Measurements from ENCODE around the gene ARHGEF28. TPM values are rescaled to one million over a fixed set of nuclear protein-coding genes. Genes with fewer than 3 reads are reported as not detected.

Gene ARHGEF28
- total RNA-seq, 2 donors from 2014 or later: 0.24 to 0.30 TPM

DNA sequence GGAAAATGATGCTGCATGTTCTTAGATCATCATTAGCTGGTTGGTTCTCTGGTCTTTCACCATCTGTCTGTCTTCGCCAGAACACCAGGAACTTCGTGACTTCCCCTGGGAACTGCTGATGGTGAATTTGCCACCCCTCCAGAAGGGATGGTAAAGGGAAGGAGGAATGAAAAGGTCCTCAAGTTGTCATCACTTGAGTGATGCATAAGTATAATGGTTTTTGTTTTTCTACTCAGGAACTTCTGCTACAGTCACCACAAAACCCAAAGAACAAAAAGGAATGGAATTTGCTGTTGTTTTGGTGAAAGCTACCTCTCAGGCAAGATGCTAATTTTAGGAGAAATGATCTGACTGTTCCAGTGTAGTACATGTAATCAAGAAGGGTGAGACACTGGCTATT lies 328.4 kb downstream of the ARHGEF28 start:
- Mint-ChIP-seq H3K27ac (no peak overlapping the region), H3K4me1 (ENCODE audit: low read depth) (no peaks in the 10 kb centered on the region), H3K27me3 (ENCODE audit: low read depth) (peaks cover 21% of the 10 kb centered on the region), H3K36me3 (ENCODE audit: insufficient read depth in 2 of 2) (no peaks in the 10 kb centered on the region), H3K9me3 (no peaks in the 10 kb centered on the region), H3K4me3 (no peak overlapping the region)
- no peak for DNase-seq
- ATAC-seq (replicated peaks in 1 of 2): no peak

DNA sequence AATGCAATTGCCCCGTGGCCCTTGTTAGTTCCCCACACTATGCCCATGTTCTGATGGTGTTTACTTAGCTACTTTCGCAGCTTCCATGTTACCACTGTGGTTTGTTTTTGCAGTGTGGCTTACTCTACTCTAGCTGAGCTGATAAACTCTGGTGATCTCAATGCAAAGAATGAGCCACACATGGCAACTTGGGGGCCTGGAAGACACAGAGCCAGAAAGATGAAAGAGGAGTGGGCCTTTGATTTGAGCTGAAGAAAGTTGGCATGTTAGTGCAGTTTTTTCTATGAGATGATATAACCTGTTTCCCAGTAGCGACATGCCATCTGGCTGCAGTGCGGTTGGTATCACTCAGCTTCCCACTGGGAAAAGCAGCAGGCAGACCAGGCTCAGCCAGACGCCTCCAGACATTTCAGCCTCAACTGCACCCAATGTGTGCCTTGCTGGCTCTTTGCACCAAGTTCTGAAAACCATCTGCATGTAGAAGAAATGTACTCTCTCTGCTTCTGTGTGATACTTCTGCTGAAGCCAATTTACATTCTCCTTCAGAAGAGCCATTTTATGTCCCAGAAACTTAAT lies 329.4 kb downstream of the ARHGEF28 start:
- Mint-ChIP-seq H3K36me3 (ENCODE audit: insufficient read depth in 2 of 2) (no peaks in the 10 kb centered on the region), H3K27ac (no peak overlapping the region), H3K4me1 (ENCODE audit: low read depth) (no peaks in the 10 kb centered on the region), H3K27me3 (ENCODE audit: low read depth) (peaks cover 25% of the 10 kb centered on the region), H3K9me3 (no peaks in the 10 kb centered on the region), H3K4me3 (no peak overlapping the region)
- ATAC-seq (replicated peaks in 1 of 2): no peak
- no peak for DNase-seq

DNA sequence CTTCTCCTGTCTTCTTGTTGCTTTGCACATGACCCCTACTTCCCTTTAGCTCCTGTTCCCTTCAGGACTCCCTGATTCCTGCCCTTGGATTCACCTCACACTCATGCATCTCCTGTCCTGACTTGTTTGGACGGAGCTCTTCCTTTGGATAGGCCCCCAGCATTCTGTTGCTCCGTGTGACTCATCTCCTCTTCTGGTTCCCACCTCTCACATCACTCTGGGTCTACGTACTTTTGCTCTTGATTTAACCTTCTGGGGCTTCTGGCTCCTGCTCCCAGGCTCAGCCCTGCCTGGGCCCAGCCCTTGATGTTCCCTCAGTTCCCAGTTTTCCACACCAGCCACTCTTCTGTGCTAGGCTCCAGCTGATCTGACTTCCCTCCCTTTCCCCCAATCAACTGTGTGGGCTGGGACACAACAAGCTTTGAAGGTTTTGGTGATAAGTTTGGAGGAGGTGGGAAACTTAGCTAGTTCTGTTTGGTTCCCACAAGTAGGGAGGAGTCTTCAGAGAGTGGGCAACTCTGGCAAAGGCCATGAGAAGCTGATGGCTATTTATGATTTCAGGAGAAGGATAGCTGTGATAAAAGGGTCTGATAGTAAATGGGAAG lies 331.5 kb downstream of the ARHGEF28 start:
- Mint-ChIP-seq H3K36me3 (ENCODE audit: insufficient read depth in 2 of 2) (no peaks in the 10 kb centered on the region), H3K4me3 (no peak overlapping the region), H3K27me3 (ENCODE audit: low read depth) (peaks cover 25% of the 10 kb centered on the region), H3K27ac (no peak overlapping the region), H3K9me3 (no peaks in the 10 kb centered on the region), H3K4me1 (ENCODE audit: low read depth) (no peaks in the 10 kb centered on the region)
- DNase-seq (no peak), ATAC-seq (replicated peaks in 1 of 2) (no peak)

DNA sequence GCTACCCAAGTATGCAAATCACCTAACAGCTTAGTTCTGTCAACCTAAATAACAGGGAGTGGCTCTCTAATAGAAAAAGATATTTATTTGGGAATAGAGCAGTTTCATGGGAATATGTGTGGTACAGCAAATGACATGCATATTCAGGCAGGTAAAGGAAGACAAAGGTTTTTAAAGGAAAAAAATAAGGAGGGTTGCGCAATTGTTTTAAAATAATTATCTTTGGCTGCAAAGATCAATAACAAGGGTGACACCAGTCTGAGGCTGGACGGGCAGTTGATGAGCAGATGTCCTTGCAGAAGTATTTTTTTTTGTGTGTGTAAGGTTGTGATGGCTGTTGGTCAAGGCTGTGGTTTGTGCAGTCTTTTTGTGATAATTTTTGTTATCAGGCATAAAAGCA lies 332.0 kb downstream of the ARHGEF28 start:
- Mint-ChIP-seq H3K27ac (no peak overlapping the region), H3K36me3 (ENCODE audit: insufficient read depth in 2 of 2) (no peaks in the 10 kb centered on the region), H3K4me3 (no peak overlapping the region), H3K27me3 (ENCODE audit: low read depth) (peaks cover 25% of the 10 kb centered on the region), H3K4me1 (ENCODE audit: low read depth) (no peaks in the 10 kb centered on the region), H3K9me3 (no peaks in the 10 kb centered on the region)
- no peak for DNase-seq
- no peak for ATAC-seq (replicated peaks in 1 of 2)

DNA sequence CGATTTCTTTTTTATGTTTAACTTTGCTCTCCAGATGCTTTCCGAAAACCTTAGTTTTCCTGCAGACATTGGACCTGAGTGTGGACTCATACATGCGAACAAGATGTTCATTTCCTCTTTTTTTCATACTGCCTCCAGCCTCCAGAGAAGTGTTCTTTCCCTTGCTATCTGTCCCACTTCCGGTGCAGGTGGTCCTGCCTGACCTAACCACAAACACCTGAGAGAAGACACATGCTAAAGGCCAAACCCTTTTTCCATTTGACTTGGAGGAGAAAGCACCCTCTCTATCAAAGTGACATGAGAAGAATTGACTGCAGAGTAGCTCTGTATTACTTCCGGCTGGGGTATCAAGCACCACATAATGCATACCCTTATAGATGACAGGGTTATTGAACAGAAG lies 334.0 kb downstream of the ARHGEF28 start:
- DNase-seq: no peak
- Mint-ChIP-seq H3K27ac (no peak overlapping the region), H3K4me3 (no peak overlapping the region), H3K4me1 (ENCODE audit: low read depth) (no peaks in the 10 kb centered on the region), H3K27me3 (ENCODE audit: low read depth) (peaks cover 32% of the 10 kb centered on the region), H3K9me3 (no peaks in the 10 kb centered on the region), H3K36me3 (ENCODE audit: insufficient read depth in 2 of 2) (no peaks in the 10 kb centered on the region)
- ATAC-seq (replicated peaks in 1 of 2): no peak

DNA sequence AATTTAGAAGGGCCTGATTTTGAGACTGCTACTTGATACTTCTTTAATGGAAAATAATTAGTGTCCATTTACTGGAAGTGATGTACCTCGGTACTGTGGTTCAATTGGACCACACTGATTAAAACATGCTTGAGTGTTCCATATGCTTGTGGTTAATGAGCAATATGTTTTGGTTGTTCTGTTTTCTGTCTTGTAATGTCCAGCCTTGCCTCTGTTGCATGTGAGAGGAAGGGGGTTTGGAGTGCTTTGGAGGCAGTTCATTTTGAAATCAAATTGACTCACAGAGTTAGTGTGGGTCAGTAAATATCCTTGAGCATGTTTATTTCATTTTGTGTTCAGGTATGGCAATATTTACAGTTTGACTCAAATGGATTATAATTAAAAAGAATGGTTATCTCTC lies 334.4 kb downstream of the ARHGEF28 start:
- no peaks in the 10 kb centered on the region for H3K4me1 Mint-ChIP-seq (ENCODE audit: low read depth)
- H3K9me3 Mint-ChIP-seq: no peaks in the 10 kb centered on the region
- no peak for ATAC-seq (replicated peaks in 1 of 2)
- no peak overlapping the region for H3K4me3 Mint-ChIP-seq
- DNase-seq: no peak
- peaks cover 32% of the 10 kb centered on the region for H3K27me3 Mint-ChIP-seq (ENCODE audit: low read depth)
- no peaks in the 10 kb centered on the region for H3K36me3 Mint-ChIP-seq (ENCODE audit: insufficient read depth in 2 of 2)
- no peak overlapping the region for H3K27ac Mint-ChIP-seq

DNA sequence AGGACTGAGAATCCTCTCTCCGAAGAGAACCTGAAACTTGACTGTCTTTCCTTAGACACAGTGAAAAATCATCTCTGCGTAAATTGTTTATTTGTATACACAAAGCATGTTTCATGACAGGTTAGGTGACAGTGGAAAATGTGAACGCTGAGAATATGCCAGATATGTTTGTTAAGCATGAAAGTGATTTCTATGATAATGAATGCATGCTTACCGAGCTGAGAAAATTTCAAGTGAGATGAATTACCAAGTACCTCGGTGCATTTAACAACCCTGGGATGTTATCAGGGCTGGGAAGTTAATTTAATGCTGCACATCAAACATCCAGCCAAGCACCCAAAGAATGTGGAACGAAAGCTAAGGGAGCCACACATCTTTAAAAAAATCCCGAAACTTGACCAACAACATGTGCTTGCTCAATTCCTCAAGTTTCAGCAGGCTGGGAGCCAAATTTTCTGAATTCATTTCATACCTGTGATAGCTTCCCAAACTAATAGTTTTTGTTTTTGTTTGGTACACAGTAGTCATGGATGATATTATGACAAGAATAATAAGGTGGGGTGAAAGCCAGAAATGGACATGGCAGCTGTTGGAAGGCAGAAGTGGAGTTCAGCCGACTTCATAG lies 336.9 kb downstream of the ARHGEF28 start:
- no peaks in the 10 kb centered on the region for H3K36me3 Mint-ChIP-seq (ENCODE audit: insufficient read depth in 2 of 2)
- peaks cover 25% of the 10 kb centered on the region for H3K27me3 Mint-ChIP-seq (ENCODE audit: low read depth)
- H3K27ac Mint-ChIP-seq: no peak overlapping the region
- ATAC-seq (replicated peaks in 1 of 2) (no peak), DNase-seq (no peak)
- no peaks in the 10 kb centered on the region for H3K9me3 Mint-ChIP-seq
- no peak overlapping the region for H3K4me3 Mint-ChIP-seq
- H3K4me1 Mint-ChIP-seq (ENCODE audit: low read depth): no peaks in the 10 kb centered on the region

DNA sequence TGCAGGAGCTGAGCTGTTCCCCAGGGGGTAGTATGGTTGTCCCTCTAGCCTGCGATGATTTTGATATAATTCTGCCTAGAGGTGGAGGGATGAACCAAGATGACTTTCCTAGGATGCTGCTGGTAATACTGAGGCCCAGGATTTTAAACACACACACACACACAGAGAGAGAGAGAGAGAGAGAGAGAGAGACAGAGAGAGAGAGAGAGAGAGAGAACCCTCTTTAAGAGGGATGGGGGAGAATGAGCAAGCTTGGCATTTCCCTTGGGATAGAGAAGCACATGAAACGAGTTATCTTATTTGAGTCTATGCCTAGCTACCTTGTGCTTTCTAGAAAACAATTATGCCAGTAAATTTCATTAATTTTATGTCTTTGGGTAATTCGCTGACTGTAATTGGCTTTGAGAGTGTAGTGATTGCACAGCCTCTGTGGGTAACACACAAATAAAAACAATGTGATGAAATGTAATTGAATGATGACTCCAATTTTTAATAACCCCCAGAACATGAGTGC lies 338.4 kb downstream of the ARHGEF28 start:
- ATAC-seq (replicated peaks in 1 of 2): no peak
- no peaks in the 10 kb centered on the region for H3K9me3 Mint-ChIP-seq
- no peaks in the 10 kb centered on the region for H3K4me1 Mint-ChIP-seq (ENCODE audit: low read depth)
- H3K27ac Mint-ChIP-seq: no peak overlapping the region
- H3K4me3 Mint-ChIP-seq: no peak overlapping the region
- DNase-seq: no peak
- H3K27me3 Mint-ChIP-seq (ENCODE audit: low read depth): peaks cover 17% of the 10 kb centered on the region
- no peaks in the 10 kb centered on the region for H3K36me3 Mint-ChIP-seq (ENCODE audit: insufficient read depth in 2 of 2)

DNA sequence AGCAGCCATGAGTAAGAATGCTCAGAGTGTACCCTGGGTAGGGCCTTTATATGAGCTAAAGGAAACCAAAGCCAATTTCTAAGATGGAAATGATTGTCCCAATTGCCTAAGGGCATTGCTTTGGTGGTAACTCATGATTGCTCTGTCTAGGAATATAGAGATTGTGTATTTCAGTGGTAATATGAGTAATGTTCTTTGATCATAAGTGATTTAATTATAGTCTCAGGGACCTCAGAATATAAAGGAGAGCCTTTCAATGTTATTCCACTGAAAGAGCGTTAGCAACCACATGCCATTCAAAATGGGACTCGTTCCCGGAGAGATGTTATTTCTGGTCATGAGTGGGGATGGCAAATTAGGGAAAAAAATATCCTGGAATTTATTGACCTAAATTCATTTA lies 340.5 kb downstream of the ARHGEF28 start:
- ATAC-seq (replicated peaks in 1 of 2) (no peak), DNase-seq (no peak)
- no peaks in the 10 kb centered on the region for H3K36me3 Mint-ChIP-seq (ENCODE audit: insufficient read depth in 2 of 2)
- no peak overlapping the region for H3K4me3 Mint-ChIP-seq
- peaks cover 12% of the 10 kb centered on the region for H3K27me3 Mint-ChIP-seq (ENCODE audit: low read depth)
- H3K9me3 Mint-ChIP-seq: no peaks in the 10 kb centered on the region
- no peak overlapping the region for H3K27ac Mint-ChIP-seq
- no peaks in the 10 kb centered on the region for H3K4me1 Mint-ChIP-seq (ENCODE audit: low read depth)

DNA sequence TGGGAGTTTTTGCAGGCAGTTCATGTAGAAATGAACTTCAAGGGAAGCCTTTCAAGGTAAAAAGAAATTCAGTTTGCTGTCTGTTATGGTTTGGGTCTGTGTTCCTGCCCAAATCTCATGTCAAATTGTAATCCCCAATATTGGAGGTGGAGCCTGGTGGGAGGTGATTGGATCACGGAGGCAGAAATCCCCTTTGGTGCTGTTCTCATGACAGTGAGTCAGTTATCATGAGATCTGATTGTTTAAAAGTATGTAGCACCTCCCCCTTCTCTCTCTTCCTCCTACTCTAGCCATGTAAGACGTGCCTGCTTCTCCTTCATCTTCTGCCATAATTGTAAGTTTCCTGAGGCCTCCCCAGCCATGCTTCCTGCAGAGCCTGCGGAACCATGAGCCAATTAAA lies 341.4 kb downstream of the ARHGEF28 start:
- Mint-ChIP-seq H3K9me3 (no peaks in the 10 kb centered on the region), H3K27me3 (ENCODE audit: low read depth) (peaks cover 12% of the 10 kb centered on the region), H3K36me3 (ENCODE audit: insufficient read depth in 2 of 2) (no peaks in the 10 kb centered on the region), H3K4me3 (no peak overlapping the region), H3K4me1 (ENCODE audit: low read depth) (no peaks in the 10 kb centered on the region), H3K27ac (no peak overlapping the region)
- DNase-seq (no peak), ATAC-seq (replicated peaks in 1 of 2) (no peak)

DNA sequence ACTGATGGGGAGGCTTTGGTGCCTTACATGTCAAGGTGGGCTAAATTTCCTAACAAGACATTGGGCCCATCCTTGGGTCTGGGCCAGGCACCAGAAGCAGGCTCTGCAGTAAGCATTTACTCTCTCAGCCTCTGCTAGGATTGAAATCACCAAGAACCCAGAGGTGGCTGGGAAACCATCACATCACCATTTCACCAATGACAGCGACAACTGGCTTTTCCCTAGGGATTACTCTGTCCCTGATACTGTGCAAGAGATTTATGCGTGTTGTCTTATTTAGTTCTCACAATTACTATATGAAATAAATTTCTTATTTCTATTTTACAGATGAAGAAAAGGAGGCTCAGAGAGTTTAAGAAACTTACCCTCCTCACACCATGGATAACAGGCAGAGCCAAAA lies 342.2 kb downstream of the ARHGEF28 start:
- no peaks in the 10 kb centered on the region for H3K4me1 Mint-ChIP-seq (ENCODE audit: low read depth)

DNA sequence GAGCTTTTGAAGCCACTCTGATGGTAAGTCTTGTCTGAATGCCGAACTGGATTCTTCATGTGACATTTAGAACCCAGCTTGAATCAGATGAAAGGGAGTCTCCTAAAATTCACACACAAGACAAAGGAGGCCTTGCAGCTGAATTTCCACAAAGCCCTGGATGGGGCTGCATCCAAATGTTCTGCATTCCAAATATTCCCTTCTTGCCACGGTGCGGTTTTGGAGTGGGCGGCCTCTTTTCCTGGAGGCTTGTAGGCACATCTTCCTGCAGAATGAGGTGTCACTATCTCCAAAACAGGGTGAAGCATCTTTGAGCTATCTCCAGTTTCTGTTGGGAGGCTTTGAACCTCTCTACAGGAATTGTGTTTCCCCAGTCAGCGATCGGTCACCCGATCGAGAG lies 342.7 kb downstream of the ARHGEF28 start:
- Mint-ChIP-seq H3K36me3 (ENCODE audit: insufficient read depth in 2 of 2) (no peaks in the 10 kb centered on the region), H3K4me3 (no peak overlapping the region), H3K4me1 (ENCODE audit: low read depth) (no peaks in the 10 kb centered on the region), H3K27ac (no peak overlapping the region), H3K27me3 (ENCODE audit: low read depth) (peaks cover 12% of the 10 kb centered on the region), H3K9me3 (no peaks in the 10 kb centered on the region)
- ATAC-seq (replicated peaks in 1 of 2) (no peak), DNase-seq (no peak)

More for the DNA sequence above, 342.2 kb downstream of the ARHGEF28 start:
- Mint-ChIP-seq H3K36me3 (ENCODE audit: insufficient read depth in 2 of 2) (no peaks in the 10 kb centered on the region), H3K9me3 (no peaks in the 10 kb centered on the region), H3K27me3 (ENCODE audit: low read depth) (peaks cover 12% of the 10 kb centered on the region), H3K4me3 (no peak overlapping the region), H3K27ac (no peak overlapping the region)
- no peak for ATAC-seq (replicated peaks in 1 of 2)
- no peak for DNase-seq

DNA sequence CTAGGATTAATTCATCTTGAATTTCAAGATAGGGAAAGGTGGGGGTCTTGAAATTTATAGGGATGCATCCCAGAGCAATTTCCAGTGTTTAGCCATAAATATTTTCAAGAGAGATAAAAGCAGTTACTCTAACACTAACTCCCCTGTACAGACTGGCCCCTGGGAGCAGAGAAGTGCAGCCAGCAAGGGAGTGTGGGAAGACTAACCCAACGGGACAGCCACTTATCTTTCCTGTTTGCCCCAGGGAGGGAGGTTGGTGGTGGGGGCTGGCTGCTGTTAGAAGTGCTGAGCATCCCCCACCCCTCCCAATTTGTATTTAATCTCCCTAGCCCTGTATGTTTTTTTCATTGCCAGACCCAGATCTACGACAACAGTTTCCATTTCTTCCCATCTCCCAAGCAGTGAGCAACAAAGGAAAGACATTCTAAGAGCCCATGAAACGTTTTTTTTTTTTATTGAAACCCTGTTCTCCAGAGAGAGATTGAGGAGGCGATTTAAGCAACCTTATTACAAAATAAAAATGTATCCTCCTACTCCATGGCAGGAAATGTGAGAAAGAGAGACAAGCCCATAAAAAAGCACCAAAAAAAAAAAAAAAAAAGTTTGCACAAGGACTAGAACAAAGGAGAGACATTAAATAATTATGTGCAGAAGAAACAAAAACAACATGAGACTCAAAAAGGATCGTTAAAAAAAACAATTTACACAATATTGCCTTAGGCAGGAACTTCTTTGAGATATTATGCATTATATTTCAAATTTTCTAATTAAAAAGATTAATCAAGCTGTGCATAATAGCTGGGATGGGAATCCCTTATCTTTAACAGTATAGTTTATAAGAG lies 343.4 kb downstream of the ARHGEF28 start:
- no peaks in the 10 kb centered on the region for H3K4me1 Mint-ChIP-seq (ENCODE audit: low read depth)
- H3K27ac Mint-ChIP-seq: no peak overlapping the region
- no peaks in the 10 kb centered on the region for H3K36me3 Mint-ChIP-seq (ENCODE audit: insufficient read depth in 2 of 2)
- no peak overlapping the region for H3K4me3 Mint-ChIP-seq
- H3K9me3 Mint-ChIP-seq: no peaks in the 10 kb centered on the region
- H3K27me3 Mint-ChIP-seq (ENCODE audit: low read depth): peaks cover 8% of the 10 kb centered on the region
- DNase-seq: no peak
- ATAC-seq (replicated peaks in 1 of 2): no peak

Measured in activated T-cell treated with anti-CD3 and anti-CD28 coated beads, Interleukin-2, amount 50 U/mL, for 72 hours (primary cell).